GM12878 (cell line): Measurements from ENCODE around the gene XAB2. TPM values are rescaled to one million over a fixed set of nuclear protein-coding genes. Genes with fewer than 3 reads are reported as not detected.

Experiments
- ATAC-seq: fragments of 200-7000 bp; cut with Tn5 transposase; 3 replicates; pipeline ENCODE4 v1.9.1; 2020; ENCODE audit warnings: mild to moderate bottlenecking, moderate library complexity
- BruUV-seq: library from RNA; stranded (reverse); fragments of 400-500 nt; replicated peaks from 2 replicates; lab custom pipeline; 2021; lab: Mats Ljungman, UMichigan
- CTCF ChIA-PET: fragments of 300-600 bp; sonication (Branson Sonifier 250); formaldehyde crosslinking; extraction: SDS; loops from one replicate; lab custom pipeline; 2021; ENCODE audit warnings: inconsistent platforms; lab: Yijun Ruan, JAX
- POLR2A ChIA-PET: fragments of 350-600 bp; formaldehyde crosslinking; extraction: SDS; loops from one replicate; lab custom pipeline; 2021; ENCODE audit warnings: inconsistent platforms; lab: Charles Lee
- RAD21 ChIA-PET: fragments of 300-600 bp; sonication (Branson Sonifier 250); formaldehyde crosslinking; loops from one replicate; lab custom pipeline; 2023; ENCODE audit warnings: antibody characterized with exemption; ENCODE audit not compliant: unreplicated experiment; lab: Charles Lee
- SMC1A ChIA-PET: fragments of 300-600 bp; sonication (Branson Sonifier 250); formaldehyde crosslinking; loops from one replicate; lab custom pipeline; 2023; ENCODE audit not compliant: unreplicated experiment, uncharacterized antibody; lab: Charles Lee
- DNase-seq: peaks from one replicate; pipeline ENCODE4 v3.0.0-alpha.2; 2011; ENCODE audit warnings: low read depth, low spot score
- FAIRE-seq: peaks from 3 replicates; lab custom pipeline; 2011; peaks lifted over from hg19 to GRCh38; lab: Jason Lieb, UNC
- H2AFZ ChIP-seq: 2 replicates; pipeline ENCODE4 v1.6.0; 2011; ENCODE audit warnings: low read depth, low read length, control low read depth; ENCODE audit not compliant: control insufficient read depth
- H3K27ac ChIP-seq: 2 replicates; pipeline ENCODE4 v1.5.1; 2011; ENCODE audit warnings: control low read depth; ENCODE audit not compliant: control insufficient read depth, insufficient read depth
- H3K27me3 ChIP-seq, 2 experiments: replicated peaks in 1 of 2; 2 replicates each; pipeline versions ENCODE4 v1.6.0 to v1.6.1; 2011; ENCODE audit warnings: low read length in 1 of 2; ENCODE audit not compliant: control insufficient read depth in 2 of 2, insufficient read depth in 2 of 2
- H3K36me3 ChIP-seq, 2 experiments: 2 replicates each; pipeline ENCODE4 v1.5.1; 2011; ENCODE audit warnings: low read length in 1 of 2; ENCODE audit not compliant: control insufficient read depth in 2 of 2, insufficient read depth in 2 of 2
- H3K4me1 ChIP-seq: 2 replicates; pipeline ENCODE4 v1.6.1; 2011; ENCODE audit warnings: mild to moderate bottlenecking, low read length, moderate library complexity, mixed read lengths; ENCODE audit not compliant: control insufficient read depth, insufficient read depth
- H3K4me2 ChIP-seq: 2 replicates; pipeline ENCODE4 v1.6.0; 2011; ENCODE audit warnings: control low read depth; ENCODE audit not compliant: control insufficient read depth, insufficient read depth
- H3K4me3 ChIP-seq: fragments of 200-600 bp; sonication (generic); 2 replicates; pipeline ENCODE4 v1.5.1; 2016
- H3K79me2 ChIP-seq: 2 replicates; pipeline ENCODE4 v1.6.0; 2011; ENCODE audit warnings: low read length; ENCODE audit not compliant: control insufficient read depth, insufficient read depth
- H3K9ac ChIP-seq: 2 replicates; pipeline ENCODE4 v1.8.0; 2011; ENCODE audit warnings: low read length, control low read depth, mixed read lengths; ENCODE audit not compliant: control insufficient read depth, insufficient read depth
- H3K9me3 ChIP-seq: replicated peaks from 3 replicates; pipeline ENCODE4 v1.5.1; 2011; ENCODE audit warnings: mild to moderate bottlenecking, low read length; ENCODE audit not compliant: control insufficient read depth, insufficient read depth
- H4K20me1 ChIP-seq: 2 replicates; pipeline ENCODE4 v1.6.0; 2011; ENCODE audit not compliant: control insufficient read depth, insufficient read depth
- FOXM1 ChIP-seq: IDR thresholded peaks from 2 replicates; pipeline ENCODE4 v1.6.1; 2012; ENCODE audit warnings: low read depth, mild to moderate bottlenecking, inconsistent platforms, low read length, moderate library complexity
- KAT2A ChIP-seq: conservative IDR thresholded peaks from 2 replicates; pipeline ENCODE4 v1.6.1; 2011; ENCODE audit warnings: low read depth, low read length; ENCODE audit not compliant: control insufficient read depth
- KLF5 ChIP-seq: fragments of 450-650 bp; IDR thresholded peaks from 2 replicates; pipeline ENCODE4 v1.6.1; 2014; ENCODE audit warnings: mild to moderate bottlenecking; ENCODE audit not compliant: partially characterized antibody
- NR2C2 ChIP-seq: IDR thresholded peaks from 2 replicates; pipeline ENCODE4 v1.6.1; 2011; ENCODE audit warnings: borderline replicate concordance, low read depth; ENCODE audit not compliant: control insufficient read depth, insufficient read length
- POLR2AphosphoS5 ChIP-seq: IDR thresholded peaks from 2 replicates; pipeline ENCODE4 v1.6.1; 2011; ENCODE audit warnings: mild to moderate bottlenecking, low read length, inconsistent platforms
- RUNX3 ChIP-seq: IDR thresholded peaks from 2 replicates; pipeline ENCODE4 v1.6.1; 2012; ENCODE audit warnings: low read length, inconsistent platforms
- SIX5 ChIP-seq: IDR thresholded peaks from 2 replicates; pipeline ENCODE4 v1.6.1; 2011; ENCODE audit warnings: mild to moderate bottlenecking, low read depth, low read length, moderate library complexity; ENCODE audit not compliant: severe bottlenecking
- TARDBP ChIP-seq: IDR thresholded peaks from 2 replicates; pipeline ENCODE4 v1.6.1; 2016; ENCODE audit warnings: borderline replicate concordance
- ZNF274 ChIP-seq: IDR thresholded peaks from one replicate; pipeline ENCODE4 v1.8.0; 2011; ENCODE audit not compliant: insufficient read length, insufficient read depth
- WGBS: methylation state at CpG from one replicate; pipeline ENCODE4 v1.1.6; 2016; ENCODE audit warnings: low lambda C conversion rate; ENCODE audit not compliant: insufficient replicate concordance, insufficient coverage; ENCODE audit errors: missing lambda C conversion rate; 5-methylcytosine and 5-hydroxymethylcytosine counted together
- in situ Hi-C: fragments of 300-500 bp; cut with MboI; formaldehyde crosslinking; loops from 9 replicates; pipeline ENCODE4 v1.14.3; 2018; ENCODE audit warnings: mixed read lengths
- intact Hi-C: fragments of 100-400 bp; cut with micrococcal nuclease; formaldehyde crosslinking; loops from one replicate; pipeline ENCODE4 v1.14.2; 2022; ENCODE audit not compliant: unreplicated experiment
- polyA plus RNA-seq, 11 experiments: library from polyadenylated mRNA; depleted of rRNA in 4 of 11; unstranded in 6 of 11; stranded (reverse) in 5 of 11; fragments of >200 nt; fragmentation: Nextera tagmentation in 4 of 11; fragmentation: Illumina TruSeq in 1 of 11; extraction: Ambion mirVana in 4 of 11; extraction: Trizol in 1 of 11; gene quantifications; 1 replicate in 1 of 11; 2 replicates in 10 of 11; pipeline versions ENCODE4 v1.2.1 to v1.2.3, GENCODE V29; 2011 to 2016; ENCODE audit warnings: inconsistent platforms in 2 of 11, missing spikeins in 2 of 11, low read depth in 1 of 11
- total RNA-seq, 4 experiments: library from RNA; depleted of rRNA in 3 of 4; stranded (reverse); fragments of >200 nt in 3 of 4; fragmentation: Illumina TruSeq in 1 of 4; extraction: Trizol in 1 of 4; gene quantifications; 2 replicates each; pipeline versions ENCODE4 v1.2.1 to v1.2.3, GENCODE V29; 2013 to 2021
- TF ChIP-seq, protein P1 (sequence below): IDR thresholded peaks from 2 replicates; pipeline ENCODE4 v1.6.1; 2011; ENCODE audit warnings: borderline replicate concordance, low read depth, mild to moderate bottlenecking, moderate library complexity, mixed read lengths, low read length; ENCODE audit not compliant: insufficient read depth; ENCODE audit errors: extremely low read length
- TF ChIP-seq, protein P2 (sequence below): IDR thresholded peaks from 2 replicates; pipeline ENCODE4 v1.6.1; 2012; ENCODE audit warnings: low read length, inconsistent platforms
- TF ChIP-seq, protein P3 (sequence below): fragments of 450-650 bp; IDR thresholded peaks from 2 replicates; pipeline ENCODE4 v1.6.1; 2017; ENCODE audit warnings: mild to moderate bottlenecking
- TF ChIP-seq, protein P4 (sequence below): fragments of 450-650 bp; IDR thresholded peaks from 2 replicates; pipeline ENCODE4 v1.6.1; 2016; ENCODE audit warnings: mild to moderate bottlenecking, moderate library complexity, borderline replicate concordance

Gene XAB2
- total and polyA plus RNA-seq, 10 of the 15 experiments (the other 5 are each of a cell fraction or from before 2014, with no cell fraction given): 0.34 to 45.1 (median 18.8) TPM

DNA sequence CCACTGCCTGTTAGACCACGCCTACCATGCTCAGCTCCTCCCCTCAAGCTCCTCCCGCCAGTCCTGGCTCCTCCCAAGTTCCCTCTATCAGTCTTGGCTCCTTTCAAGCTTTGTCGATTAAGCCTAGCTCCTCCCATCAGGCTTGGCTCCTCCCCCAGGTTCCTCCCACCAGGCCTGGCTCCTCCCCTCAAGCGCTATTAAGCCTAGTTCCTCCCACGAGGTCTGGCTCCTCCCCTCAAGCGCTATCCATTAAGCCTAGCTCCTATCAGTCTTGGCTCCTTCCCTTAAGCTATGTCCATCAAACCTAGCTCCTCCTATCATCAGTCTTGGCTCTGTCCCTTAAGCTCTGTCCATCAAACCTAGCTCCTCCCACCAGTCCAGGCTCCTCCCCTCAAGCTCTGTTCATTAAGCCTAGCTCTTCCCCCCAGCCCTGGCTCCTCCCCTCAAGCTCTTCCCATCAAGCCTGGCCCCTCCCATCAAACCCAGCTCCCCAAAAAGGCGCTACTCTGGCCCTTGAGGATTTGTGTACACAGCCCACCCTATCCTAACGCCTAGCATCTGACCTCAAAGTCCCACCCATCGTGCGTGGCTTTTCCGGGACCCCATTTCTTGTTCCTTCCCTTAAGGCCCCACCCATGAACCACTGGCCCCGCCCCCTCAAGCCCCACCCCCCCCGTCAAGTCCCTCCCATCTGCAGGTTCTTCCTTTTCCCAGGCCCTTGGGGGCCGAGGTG, 23.7 kb downstream of the XAB2 start:
- RAD21 ChIA-PET: interaction anchor here (0.5 to 1.0 kb wide), 3 partner anchors 23 to 37 kb away, joined by 3 to 5 read pairs (median 4); partner anchors contain the start of gene PET100
- TF ChIP-seq, protein P1, sequence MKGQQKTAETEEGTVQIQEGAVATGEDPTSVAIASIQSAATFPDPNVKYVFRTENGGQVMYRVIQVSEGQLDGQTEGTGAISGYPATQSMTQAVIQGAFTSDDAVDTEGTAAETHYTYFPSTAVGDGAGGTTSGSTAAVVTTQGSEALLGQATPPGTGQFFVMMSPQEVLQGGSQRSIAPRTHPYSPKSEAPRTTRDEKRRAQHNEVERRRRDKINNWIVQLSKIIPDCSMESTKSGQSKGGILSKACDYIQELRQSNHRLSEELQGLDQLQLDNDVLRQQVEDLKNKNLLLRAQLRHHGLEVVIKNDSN: no peak
- TF ChIP-seq KLF5 (no peak), TARDBP (no peak), RUNX3 (no peak), NR2C2 (no peak), FOXM1 (no peak), ZNF274 (no peak), SIX5 (no peak), POLR2AphosphoS5 (no peak), KAT2A (no peak)
- TF ChIP-seq, protein P2, sequence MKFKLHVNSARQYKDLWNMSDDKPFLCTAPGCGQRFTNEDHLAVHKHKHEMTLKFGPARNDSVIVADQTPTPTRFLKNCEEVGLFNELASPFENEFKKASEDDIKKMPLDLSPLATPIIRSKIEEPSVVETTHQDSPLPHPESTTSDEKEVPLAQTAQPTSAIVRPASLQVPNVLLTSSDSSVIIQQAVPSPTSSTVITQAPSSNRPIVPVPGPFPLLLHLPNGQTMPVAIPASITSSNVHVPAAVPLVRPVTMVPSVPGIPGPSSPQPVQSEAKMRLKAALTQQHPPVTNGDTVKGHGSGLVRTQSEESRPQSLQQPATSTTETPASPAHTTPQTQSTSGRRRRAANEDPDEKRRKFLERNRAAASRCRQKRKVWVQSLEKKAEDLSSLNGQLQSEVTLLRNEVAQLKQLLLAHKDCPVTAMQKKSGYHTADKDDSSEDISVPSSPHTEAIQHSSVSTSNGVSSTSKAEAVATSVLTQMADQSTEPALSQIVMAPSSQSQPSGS: no peak
- TF ChIP-seq, protein P3, sequence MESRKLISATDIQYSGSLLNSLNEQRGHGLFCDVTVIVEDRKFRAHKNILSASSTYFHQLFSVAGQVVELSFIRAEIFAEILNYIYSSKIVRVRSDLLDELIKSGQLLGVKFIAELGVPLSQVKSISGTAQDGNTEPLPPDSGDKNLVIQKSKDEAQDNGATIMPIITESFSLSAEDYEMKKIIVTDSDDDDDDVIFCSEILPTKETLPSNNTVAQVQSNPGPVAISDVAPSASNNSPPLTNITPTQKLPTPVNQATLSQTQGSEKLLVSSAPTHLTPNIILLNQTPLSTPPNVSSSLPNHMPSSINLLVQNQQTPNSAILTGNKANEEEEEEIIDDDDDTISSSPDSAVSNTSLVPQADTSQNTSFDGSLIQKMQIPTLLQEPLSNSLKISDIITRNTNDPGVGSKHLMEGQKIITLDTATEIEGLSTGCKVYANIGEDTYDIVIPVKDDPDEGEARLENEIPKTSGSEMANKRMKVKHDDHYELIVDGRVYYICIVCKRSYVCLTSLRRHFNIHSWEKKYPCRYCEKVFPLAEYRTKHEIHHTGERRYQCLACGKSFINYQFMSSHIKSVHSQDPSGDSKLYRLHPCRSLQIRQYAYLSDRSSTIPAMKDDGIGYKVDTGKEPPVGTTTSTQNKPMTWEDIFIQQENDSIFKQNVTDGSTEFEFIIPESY: peak; percentile 78; the same call in 1 of the 2 replicates
- TF ChIP-seq, protein P4, sequence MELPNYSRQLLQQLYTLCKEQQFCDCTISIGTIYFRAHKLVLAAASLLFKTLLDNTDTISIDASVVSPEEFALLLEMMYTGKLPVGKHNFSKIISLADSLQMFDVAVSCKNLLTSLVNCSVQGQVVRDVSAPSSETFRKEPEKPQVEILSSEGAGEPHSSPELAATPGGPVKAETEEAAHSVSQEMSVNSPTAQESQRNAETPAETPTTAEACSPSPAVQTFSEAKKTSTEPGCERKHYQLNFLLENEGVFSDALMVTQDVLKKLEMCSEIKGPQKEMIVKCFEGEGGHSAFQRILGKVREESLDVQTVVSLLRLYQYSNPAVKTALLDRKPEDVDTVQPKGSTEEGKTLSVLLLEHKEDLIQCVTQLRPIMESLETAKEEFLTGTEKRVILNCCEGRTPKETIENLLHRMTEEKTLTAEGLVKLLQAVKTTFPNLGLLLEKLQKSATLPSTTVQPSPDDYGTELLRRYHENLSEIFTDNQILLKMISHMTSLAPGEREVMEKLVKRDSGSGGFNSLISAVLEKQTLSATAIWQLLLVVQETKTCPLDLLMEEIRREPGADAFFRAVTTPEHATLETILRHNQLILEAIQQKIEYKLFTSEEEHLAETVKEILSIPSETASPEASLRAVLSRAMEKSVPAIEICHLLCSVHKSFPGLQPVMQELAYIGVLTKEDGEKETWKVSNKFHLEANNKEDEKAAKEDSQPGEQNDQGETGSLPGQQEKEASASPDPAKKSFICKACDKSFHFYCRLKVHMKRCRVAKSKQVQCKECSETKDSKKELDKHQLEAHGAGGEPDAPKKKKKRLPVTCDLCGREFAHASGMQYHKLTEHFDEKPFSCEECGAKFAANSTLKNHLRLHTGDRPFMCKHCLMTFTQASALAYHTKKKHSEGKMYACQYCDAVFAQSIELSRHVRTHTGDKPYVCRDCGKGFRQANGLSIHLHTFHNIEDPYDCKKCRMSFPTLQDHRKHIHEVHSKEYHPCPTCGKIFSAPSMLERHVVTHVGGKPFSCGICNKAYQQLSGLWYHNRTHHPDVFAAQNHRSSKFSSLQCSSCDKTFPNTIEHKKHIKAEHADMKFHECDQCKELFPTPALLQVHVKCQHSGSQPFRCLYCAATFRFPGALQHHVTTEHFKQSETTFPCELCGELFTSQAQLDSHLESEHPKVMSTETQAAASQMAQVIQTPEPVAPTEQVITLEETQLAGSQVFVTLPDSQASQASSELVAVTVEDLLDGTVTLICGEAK: no peak

More for the DNA sequence above, 23.7 kb downstream of the XAB2 start:
- Histone ChIP-seq H4K20me1 (no peaks in the 10 kb centered on the region), H3K79me2 (no peaks in the 10 kb centered on the region), H3K4me2 (no peak overlapping the region), H2AFZ (no peak overlapping the region; the same call in 1 of the 2 replicates), H3K9me3 (no peaks in the 10 kb centered on the region), H3K27me3 (no peaks in the 10 kb centered on the region), H3K4me3 (no peak overlapping the region), H3K4me1 (no peaks in the 10 kb centered on the region), H3K36me3 (no peaks in the 10 kb centered on the region), H3K27ac (no peak overlapping the region), H3K9ac (no peak overlapping the region)
- DNase-seq: peak; percentile 9
- WGBS: 50% methylated on average over 12 of the region's 14 CpGs
- ChIA-PET POLR2A (interaction anchor here (0.5 to 1.3 kb wide), 3 partner anchors 9 to 468 kb away, joined by 3 to 4 read pairs (median 3); no protein-coding TSS in a partner anchor), SMC1A (interaction anchor here (0.8 to 1.1 kb wide), 2 partner anchors 9 to 38 kb away, joined by 3 read pairs; no protein-coding TSS in a partner anchor), CTCF (interaction anchor here (0.6 to 1.1 kb wide), 2 partner anchors 14 to 632 kb away, joined by 3 to 4 read pairs; no protein-coding TSS in a partner anchor)
- in situ Hi-C loops: no loop called here
- ATAC-seq: peak; percentile 77
- intact Hi-C loops: no loop called here
- FAIRE-seq: peak; percentile 76
- no TSS peak for BruUV-seq
